Limb (tissue), 2 donors: ENCODE results near the gene CDKN2AIPNL.

Experiments
- DNase-seq, 2 donors: peaks; one replicate each; pipeline ENCODE4 v3.0.0-alpha.2; 2016; ENCODE audit errors: extremely low spot score in 2 of 2

Gene CDKN2AIPNL, protein sequence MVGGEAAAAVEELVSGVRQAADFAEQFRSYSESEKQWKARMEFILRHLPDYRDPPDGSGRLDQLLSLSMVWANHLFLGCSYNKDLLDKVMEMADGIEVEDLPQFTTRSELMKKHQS

DNA sequence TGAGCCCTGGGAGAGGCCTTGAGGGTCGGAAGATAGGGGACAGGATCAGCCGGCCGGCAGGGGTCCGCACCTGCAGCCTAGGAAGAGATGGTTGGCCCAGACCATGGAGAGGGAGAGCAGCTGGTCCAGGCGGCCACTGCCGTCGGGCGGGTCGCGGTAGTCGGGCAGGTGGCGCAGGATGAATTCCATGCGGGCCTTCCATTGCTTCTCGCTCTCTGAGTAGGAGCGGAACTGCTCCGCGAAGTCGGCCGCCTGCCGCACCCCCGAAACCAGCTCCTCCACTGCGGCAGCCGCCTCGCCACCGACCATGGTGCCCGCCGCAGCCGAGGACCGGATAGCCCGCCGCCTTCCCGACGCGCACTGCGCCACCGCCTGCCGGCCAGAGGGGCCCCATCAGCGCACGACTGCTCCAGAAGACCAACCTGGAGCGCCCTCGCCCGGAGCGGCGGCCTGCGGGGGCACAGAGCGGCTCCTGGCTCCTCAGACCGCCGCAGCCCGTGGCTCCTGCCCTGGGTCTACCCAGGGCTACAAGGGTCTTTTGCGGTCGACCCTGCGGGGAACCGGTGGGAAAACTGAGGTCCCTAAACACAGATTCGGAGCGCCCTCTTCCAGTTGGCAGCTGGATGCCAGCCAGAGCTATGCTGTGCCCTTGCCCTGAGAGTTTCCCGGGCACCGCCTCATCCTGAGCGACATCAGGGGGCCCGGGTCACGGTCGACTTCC lies at the start of gene CDKN2AIPNL:
CDKN2AIPNL (minus strand) TSS at position 336 of the 721 bp plus-strand sequence; CDS start at position 309, 27 bp downstream.
- peak; percentile 90 to 94 for DNase-seq

DNA sequence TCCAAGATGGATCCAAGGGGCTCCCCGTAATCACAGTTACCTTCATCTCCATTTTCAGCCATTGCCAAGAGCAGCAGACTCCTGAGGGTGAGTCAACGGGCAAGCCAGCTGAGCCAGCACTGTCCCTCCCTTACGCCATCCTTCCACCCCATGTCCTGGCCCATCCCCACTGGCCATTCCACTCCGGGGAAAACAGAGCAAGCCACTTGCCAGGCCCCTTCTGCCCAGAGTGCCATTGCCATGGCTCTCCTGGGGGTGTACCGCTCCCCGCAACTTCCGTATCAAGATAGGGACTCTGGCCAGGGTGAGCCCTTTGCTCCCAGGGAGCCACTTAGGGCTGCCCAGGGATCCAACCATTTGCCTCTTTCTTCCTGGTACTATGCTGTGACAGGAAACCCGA lies 48.9 kb upstream of the CDKN2AIPNL start:
- no peak for DNase-seq

DNA sequence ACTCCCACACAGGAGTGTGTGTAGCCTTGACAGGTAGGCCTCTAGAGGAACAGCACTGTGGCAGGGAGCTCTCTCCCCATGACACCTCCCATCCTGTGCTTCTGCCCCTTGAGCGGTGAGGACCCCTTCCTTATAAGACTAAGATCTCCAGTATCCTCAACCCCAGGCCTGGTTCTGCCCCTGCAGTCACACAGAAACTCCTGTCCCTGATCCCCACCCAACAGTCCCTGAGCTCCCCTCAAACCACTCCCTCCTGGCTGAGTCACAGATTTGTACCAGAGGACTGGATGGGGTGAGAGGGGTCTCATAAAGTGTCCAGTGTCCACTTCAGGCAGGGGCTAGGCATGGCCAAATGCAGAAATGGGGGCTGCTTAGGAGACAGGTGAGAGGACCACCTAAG lies 47.8 kb upstream of the CDKN2AIPNL start:
- no peak for DNase-seq

DNA sequence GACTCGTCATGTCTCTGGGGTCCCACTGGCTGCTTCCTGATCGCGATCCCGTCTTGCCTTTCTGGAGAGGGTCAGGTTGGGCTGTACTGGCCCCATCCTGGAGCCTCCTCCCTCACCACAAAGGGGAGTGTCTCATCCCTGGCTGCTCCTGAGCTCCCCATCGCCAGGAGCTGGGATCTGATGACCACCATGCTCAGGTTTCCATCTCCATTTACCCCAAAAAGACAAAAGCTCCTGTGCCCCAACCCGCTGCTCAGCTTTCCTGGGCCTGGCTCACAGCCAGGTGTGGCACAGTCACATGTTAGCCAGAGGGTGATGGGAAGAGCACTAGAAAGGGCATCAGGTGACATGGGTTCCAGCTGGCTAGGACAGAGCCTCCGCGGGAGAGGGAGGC lies 47.3 kb upstream of the CDKN2AIPNL start:
- no peak for DNase-seq

DNA sequence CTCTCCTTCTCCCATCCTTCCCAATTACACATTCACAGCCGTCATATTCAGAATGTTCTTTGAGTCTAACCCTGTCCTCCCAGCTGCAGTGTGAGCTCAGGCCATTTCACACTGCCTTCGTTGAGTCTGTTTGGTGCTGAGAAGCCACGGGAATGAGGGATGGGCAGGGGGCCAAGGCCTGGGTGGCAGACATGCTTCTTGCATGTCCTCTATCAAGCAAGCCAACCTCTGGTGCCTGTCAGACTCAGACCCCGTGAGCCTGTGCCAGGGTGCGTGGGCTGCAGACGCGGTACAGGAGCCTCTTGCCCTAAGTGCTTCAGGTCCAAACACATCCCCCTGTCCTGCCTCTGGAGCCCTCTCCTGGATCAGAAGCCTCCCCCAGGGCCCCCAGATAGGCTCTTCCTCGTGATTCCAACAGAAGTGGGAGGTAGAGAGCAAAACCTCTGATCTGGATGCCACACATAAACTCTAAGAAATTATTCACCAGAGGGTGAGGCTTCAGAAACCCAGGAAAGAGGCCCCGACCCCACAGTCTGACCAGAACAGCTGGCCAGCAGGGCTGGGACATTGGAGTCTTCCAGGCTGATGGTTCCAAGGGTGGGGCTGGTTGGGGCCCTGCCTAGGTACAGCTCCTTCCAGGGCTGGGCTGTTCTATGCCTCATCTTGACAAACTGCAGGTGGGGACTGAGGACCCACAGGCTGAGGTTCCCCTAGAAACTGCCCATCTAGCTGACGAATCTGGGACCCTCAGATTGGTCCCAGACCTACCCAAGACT lies 46.7 kb upstream of the CDKN2AIPNL start:
- no peak for DNase-seq

DNA sequence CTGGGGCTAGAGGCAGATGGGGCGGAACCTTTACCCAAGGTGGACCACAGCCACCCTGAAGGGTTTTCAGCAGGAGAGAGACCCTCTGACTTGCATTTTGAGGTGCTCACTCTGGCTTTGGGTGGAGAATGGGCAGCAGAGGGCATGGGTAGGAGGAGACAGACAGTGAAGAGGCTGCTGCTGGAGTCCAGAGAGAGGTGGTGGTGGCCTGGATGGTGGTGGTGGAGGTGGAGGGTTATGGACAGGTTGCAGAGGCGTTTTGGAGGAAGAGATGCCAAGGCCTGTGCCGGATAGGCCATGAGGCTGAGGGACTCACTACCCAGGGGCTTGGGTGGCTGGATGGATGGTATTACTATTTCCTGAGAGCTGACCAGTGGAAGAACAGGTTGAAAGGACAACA lies 46.1 kb upstream of the CDKN2AIPNL start:
- no peak for DNase-seq

DNA sequence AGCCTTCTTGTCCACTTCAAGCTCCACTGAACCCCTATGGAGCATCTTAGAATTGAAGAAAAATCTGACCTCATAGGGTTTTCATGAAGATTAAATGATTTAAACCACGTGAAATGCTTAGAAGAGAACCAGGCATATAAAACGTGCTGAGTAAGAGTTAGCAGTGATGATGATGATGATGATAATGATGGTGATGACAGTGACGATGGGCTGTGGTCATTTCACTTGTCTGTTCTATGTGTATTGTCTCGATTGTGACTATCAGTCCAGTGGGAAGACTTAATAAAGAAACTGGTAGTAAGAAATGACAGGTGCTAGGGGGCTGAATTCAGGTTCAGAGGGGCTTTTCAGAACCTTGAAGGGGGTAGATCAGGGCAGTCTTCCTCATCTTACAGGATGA lies 45.1 kb upstream of the CDKN2AIPNL start:
- DNase-seq = no peak

DNA sequence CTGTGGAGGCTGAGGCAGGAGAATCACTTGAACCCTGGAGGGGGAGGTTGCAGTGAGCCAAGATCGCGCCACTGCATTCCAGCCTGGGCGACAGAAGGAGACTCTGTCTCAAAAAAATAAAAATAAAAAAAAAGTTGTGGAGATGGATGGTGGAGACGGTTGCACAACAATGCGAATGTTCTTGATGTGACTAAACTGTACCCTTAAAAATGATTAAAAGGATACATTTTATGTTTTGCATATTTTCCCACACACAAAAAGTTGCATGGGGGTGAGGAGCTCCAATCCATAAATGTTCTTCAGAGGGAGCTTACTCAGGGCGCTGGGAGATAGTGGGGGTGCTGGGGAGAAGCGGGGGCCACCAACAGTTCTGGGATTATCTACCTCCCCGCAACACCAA lies 43.8 kb upstream of the CDKN2AIPNL start:
- no peak for DNase-seq

DNA sequence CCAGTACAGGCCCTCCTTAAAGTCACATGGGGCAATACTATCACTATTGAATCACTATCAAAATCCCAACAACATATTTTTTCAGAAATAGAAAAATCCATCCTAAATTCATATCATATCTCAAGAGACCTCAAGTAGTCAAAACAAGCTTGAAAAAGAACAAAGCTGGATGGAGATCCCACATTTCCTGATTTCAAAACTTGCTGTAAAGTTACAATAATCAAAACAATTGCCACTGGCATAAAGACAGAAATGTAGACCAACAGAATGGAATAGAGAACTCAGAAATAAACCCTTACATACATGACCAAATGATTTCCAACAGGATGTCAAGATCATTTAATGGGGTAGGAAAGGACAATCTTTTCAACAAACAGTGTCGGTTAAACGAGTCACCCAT lies 41.3 kb upstream of the CDKN2AIPNL start:
- DNase-seq = no peak

DNA sequence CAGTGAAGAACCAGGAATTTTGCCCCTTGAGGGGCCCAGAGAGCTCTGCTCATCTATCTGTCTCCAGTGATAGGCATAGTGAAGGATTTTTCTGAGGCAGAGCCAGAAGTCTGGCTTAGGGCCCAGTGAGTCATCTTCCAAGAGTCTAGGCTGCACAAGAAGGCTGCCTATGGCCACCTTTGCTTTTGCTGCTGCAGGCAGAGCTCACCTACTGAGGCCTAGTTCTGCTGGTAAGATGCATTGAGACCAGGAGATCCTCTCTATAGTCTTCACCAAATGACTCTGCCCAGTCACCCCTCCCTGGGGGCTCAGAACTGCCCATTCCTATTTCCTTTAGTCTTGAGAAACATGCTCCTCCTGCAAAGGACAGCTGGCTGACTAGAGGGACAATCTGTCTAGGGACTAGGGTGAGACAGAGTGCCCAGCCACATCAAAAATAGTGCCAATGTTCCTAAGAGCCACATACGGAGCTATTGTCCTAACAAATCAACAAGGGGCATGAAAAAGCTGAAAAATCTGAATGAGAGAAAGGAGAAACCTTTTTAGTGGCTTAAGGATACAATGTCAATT lies 40.3 kb upstream of the CDKN2AIPNL start:
- DNase-seq = no peak

DNA sequence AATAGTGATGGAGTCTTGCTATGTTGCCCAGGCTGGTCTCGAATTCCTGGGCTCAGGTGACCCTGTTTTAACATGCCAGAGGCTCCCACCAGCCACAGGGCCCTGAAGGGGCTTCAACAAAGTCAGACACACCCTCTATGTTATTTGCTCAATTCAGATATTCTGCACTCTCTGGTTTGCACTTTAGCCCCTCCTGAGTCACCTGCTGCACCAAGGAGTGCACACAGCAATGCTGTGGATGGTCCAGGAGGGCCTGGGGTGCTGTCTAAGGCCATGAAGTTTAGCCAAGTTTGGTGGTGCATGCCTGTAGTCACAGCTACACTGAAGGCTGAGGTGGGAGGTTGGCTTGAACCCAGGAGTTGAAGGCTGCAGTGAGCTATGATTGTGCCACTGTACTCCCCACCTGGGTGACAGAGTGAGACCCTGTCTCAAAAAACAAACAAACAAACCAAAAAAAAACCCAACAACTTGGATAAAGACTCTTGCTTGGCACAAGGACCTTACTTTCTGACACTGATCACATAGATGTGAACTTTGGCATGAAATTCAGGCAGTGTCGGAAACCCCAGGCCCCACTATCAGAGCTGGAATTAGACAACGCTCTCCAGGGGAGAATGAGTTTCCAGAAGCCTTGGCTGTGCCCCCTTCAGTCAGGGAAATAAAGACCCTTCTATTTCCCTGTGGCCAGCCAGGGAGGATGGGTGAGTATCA lies 39.7 kb upstream of the CDKN2AIPNL start:
- DNase-seq = no peak

DNA sequence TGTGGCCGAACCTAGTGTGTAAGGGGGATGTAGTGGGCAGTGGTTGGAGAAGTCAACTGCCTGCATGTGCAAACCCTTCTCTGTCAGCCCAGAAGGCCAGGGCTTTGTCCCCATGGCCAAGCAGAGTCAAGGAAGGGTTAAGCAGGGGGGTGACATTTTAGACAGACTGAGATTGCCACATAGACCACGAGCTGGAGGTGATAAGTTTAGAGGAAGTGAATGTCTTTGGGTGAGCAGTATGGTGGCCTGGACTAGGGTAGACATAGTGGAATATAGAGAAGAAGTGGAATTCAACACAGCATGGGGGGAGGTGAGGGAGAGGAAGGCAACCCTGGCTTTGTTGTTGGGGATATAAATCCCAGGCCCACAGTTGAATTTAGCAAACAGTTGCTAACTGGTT lies 38.7 kb upstream of the CDKN2AIPNL start:
- DNase-seq = no peak

DNA sequence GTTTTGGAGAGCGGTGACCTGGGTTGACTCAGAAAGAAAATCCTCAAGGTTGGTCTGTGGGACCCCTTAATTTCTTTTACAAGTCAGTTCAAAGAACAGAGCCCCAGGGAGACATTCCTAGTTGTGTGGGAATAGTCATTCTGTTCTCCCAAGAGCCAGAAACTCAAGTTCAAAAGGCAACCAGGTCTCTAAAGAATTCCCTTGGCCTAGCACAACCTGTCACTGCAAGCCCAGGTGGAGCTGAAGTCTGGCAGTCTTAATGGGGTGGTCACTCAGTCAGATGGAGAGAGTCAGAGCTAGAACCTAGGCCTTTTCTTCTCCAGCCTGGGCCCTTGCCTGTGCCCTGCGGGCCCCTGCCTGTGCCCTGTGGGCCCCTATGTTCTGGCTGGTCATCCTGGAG lies 37.5 kb upstream of the CDKN2AIPNL start:
- DNase-seq = no peak

DNA sequence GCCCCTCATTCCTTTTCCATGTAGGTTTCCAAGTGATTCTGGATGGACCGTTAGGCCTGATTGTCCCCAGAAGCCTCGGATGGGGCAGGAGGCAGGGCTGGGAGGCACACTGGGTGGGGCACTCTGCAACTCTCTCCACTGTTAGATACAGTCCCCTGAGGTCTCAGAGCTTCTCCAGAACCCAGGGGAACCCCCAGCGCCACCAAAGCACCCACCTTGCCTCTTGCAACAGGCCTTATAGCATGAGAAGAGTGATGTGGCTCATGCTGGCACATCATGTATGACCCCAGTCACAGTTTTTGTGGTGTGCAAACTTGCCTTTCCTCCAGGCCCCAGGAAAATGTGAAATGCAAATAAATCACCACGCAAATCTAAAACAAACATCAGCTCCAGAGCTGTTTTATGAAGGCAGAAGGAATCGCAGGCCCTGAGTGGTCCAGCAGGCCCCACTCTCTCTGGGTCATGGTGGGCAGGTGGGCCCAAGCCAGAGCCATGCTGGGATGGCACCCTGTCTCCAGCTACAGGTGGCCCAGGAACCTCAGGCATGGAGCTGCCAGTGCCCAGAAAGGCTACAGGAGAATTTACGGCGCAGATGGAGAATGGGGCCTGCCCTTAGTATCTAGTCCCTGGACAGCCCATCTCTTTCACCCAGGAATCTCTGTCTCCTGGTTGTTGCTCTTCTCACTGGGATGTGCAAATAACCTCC lies 36.3 kb upstream of the CDKN2AIPNL start:
- no peak for DNase-seq

DNA sequence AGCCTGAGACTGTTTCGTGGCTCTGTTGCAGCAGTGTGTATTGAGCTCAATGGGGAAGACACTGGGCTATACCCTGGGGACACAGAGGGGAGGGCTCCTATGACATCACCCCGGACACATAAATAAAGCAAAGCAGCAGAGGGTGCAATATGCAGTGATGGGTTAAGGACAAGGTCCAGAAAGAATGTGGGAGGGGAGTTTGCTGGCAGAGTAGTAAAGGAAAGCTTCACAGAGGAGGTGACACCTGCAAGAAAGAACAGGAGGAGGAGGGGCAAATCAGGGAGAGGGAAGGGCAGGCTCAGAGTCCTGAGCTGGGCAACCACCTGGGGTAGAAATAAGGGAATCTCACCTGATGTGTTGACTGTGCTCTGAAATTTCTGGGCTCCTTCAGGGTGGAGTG lies 35.3 kb upstream of the CDKN2AIPNL start:
- no peak for DNase-seq

DNA sequence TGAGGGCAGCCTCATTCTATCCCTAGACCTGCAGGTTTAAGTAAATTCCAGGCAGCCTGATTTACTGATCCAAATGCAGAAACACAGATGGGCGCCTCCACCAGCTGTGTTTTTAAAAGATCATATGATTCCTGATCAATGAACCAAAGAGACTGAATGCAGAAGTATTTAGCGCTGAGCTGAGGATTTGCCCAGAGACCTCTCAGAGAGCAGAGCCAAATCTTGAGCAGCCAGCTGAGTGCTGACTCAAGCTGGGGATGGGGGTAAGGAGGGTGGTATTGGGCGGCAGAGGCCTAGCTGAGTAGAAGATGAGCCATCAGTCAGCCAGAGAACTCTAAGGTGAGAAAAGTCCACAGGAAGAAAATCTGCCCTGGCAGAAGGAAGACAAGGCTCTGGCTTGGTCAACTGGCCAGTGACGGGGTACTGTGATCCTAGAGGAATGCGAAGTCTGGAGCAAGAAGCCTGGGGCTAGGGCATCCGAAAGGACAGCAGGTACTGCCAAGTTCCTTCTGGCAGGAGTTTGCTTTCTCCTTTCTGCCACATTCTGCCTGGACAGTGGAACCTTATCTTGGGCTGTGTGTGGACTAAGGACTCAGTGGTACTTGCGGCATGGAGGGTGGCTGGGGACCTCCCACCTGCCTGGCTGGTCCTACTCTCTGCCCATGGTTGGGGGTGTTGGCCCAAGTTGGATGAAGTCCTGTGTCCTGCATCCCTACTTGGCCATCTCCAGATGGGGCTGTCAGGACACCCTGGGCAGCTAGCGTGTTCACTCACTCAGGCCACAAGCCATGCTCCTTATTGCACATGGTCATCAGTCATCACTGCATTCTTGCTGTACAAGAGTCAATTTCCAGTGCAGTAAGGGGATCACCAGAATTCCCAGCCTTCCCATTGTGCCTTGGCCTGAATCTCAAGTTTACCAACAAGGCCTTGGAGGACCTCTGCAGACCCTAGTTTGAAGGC lies 34.5 kb upstream of the CDKN2AIPNL start:
- DNase-seq = no peak

DNA sequence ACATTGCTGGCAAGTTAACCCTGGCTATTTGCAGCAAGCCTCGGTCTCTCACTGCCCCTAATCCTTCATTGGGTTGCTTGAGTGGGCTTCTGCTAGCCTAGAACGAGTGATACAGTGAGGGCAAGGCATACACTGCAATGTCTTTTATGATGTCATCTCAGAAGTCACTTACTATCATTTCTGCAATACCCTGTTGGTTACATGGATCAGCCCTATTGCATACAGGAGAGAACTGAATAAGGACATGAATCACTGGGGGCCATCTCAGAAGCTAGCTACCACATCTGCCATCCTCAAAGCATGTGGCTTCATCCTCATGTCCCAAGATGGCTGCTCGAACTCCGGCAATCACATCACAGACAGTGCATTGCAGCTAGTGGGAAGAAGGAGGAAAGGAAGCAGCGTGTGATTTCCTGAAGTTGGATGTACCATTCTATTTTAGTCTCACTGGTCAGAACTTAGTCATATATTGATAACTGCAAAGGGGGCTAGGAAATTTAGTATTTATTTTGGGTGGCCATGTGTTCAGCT lies 33.3 kb upstream of the CDKN2AIPNL start:
- DNase-seq = no peak

DNA sequence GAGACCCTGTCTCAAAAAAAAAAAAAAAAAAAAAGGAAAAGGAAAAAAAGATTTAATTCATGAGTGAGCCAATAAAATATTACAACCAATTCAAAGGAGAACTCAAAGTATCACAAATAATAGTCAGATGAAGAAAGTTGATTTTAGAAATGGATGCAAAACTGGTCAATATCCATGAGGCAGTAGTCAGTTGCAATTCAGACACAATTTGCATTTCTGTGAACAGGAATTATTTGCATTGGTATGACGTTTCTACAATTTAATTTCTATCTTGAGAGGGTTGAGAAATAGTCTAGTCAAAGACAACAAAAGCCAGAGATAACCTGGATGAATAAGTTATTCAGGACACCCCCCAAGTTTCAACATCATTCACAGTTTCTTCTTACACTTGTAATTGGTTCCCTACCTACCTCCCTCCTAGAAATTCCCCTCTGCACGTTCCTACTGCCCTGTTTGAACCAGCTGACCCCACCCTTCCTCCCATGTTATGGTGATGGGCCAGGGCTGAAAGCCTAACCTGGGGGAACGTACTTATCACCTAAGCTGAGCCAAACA lies 28.6 kb upstream of the CDKN2AIPNL start:
- DNase-seq = no peak

DNA sequence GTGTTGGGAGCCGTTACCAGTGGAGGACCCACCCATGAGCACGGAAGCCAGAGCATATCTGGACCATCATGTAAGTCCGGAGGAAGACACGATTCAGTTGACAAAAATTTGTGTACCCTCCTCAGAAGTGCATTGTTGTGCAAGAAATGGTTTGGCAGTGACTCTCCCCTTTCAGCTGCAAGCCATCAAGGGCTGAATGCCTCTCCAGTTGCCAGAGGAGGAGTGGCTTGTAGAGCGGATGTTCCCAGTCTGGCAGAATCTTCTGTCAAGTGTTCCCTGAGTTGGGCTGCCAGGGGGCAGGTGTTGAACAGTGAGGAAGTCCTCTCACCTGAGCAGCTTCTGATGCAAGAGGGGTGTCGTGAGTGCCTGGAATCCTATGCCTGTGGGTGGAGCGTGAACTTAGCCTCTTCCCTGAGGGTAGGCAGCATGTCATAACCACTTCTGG lies 27.6 kb upstream of the CDKN2AIPNL start:
- peak; percentile 46 to 56 for DNase-seq
